Renal cortex interstitium (tissue), 11 donors: ENCODE data around the gene SPATA20. TPM values are rescaled to one million over a fixed set of nuclear protein-coding genes. Genes with fewer than 3 reads are reported as not detected.

Experiments
- DNase-seq, 11 donors: peaks; one replicate each; pipeline ENCODE4 v3.0.0-alpha.2; 2013; ENCODE audit warnings: low read depth in 9 of 11, low spot score in 4 of 11; ENCODE audit errors: extremely low read depth in 1 of 11
- polyA plus RNA-seq, 3 donors: library from polyadenylated mRNA; unstranded; fragments of 120-200 nt; gene quantifications; one replicate each; pipeline ENCODE4 v1.2.1, GENCODE V29; 2013; ENCODE audit not compliant: insufficient read length in 3 of 3

SPATA20 gene
- polyA plus RNA-seq, 3 donors, result 49.4 to 69.7 (median 55.5) TPM

- DNase-seq, result no peak
Measured at GRCh38 chr17:50517011-50517410, 30.0 kb upstream of the SPATA20 start.

GRCh38 chr17:50517504-50518383 is 29.2 kb upstream of the SPATA20 start:
- DNase-seq, result no peak

GRCh38 chr17:50518384-50519023 is 28.5 kb upstream of the SPATA20 start:
- no peak for DNase-seq

GRCh38 chr17:50519141-50519834 is 27.7 kb upstream of the SPATA20 start:
- no peak for DNase-seq

GRCh38 chr17:50520483-50520882 is 26.5 kb upstream of the SPATA20 start:
- no peak for DNase-seq

GRCh38 chr17:50521514-50521913 is 25.5 kb upstream of the SPATA20 start:
- DNase-seq, result no peak

GRCh38 chr17:50522766-50523165 is 24.2 kb upstream of the SPATA20 start:
- DNase-seq, result no peak

GRCh38 chr17:50523208-50523607 is 23.8 kb upstream of the SPATA20 start:
- no peak for DNase-seq

GRCh38 chr17:50524838-50525237 is 22.1 kb upstream of the SPATA20 start:
- DNase-seq, result no peak

- no peak for DNase-seq
Measured at GRCh38 chr17:50527155-50527762, 19.7 kb upstream of the SPATA20 start.

GRCh38 chr17:50527949-50528474 is 19.0 kb upstream of the SPATA20 start:
- no peak for DNase-seq

- DNase-seq, result no peak
Measured at GRCh38 chr17:50529849-50530248, 17.1 kb upstream of the SPATA20 start.

- no peak for DNase-seq
Measured at GRCh38 chr17:50531428-50532025, 15.4 kb upstream of the SPATA20 start.

GRCh38 chr17:50532452-50533024 is 14.4 kb upstream of the SPATA20 start, which contains the start of gene EPN3:
Gene EPN3 (plus strand): TSS chr17:50532735. CDS start chr17:50536557, 3,822 bp downstream.
- no peak for DNase-seq

- DNase-seq, result no peak
Measured at GRCh38 chr17:50533185-50533584, 13.8 kb upstream of the SPATA20 start.

GRCh38 chr17:50533720-50534148 is 13.2 kb upstream of the SPATA20 start:
- DNase-seq, result peak in 3 of 11 donors; percentile 45 to 63 (median 49)

GRCh38 chr17:50534222-50534978 is 12.6 kb upstream of the SPATA20 start:
- no peak for DNase-seq

- DNase-seq, result no peak
Measured at GRCh38 chr17:50534979-50535326, 12.0 kb upstream of the SPATA20 start.
